Adrenal gland (tissue), 12 donors: ENCODE data around the gene PRPS1. TPM values are rescaled to one million over a fixed set of nuclear protein-coding genes. Genes with fewer than 3 reads are reported as not detected.
"Not testable (repeated sequence)": the region's sequence is repeated elsewhere in the genome, so short reads cannot be mapped to it uniquely, and the experiment has no call there.

Source experiments
- DNase-seq, 7 donors: peaks; one replicate each; pipeline ENCODE4 v3.0.0-alpha.2; 2019 to 2020
- H3K27ac ChIP-seq, 5 donors: fragments of 200-600 bp; sonication (generic) in 4 of 5; 1 replicate in 3 of 5; 2 replicates in 2 of 5; pipeline versions ENCODE4 v1.5.1 to v1.8.0; 2016 to 2020; ENCODE audit warnings: mild to moderate bottlenecking in 1 of 5
- H3K27me3 ChIP-seq: fragments of 200-600 bp; 2 replicates; pipeline ENCODE4 v1.8.0; 2021
- H3K36me3 ChIP-seq, 2 donors: fragments of 200-600 bp; replicated peaks in 1 of 2; 1 replicate in 1 of 2; 2 replicates in 1 of 2; pipeline versions ENCODE4 v1.5.1 to v1.8.0; 2018 to 2022
- H3K4me1 ChIP-seq, 2 donors: fragments of 200-600 bp; replicated peaks in 1 of 2; 1 replicate in 1 of 2; 2 replicates in 1 of 2; pipeline versions ENCODE4 v1.5.1 to v1.8.0; 2018 to 2021
- H3K4me3 ChIP-seq, 4 donors: fragments of 200-600 bp; sonication (generic) in 3 of 4; one replicate each; pipeline ENCODE4 v1.5.1; 2016 to 2018
- H3K9me3 ChIP-seq, 3 donors: fragments of 200-600 bp; sonication (generic) in 1 of 3; replicated peaks in 1 of 3; 1 replicate in 2 of 3; 2 replicates in 1 of 3; pipeline versions ENCODE4 v1.5.1 to v1.8.0; 2016 to 2021
- CTCF ChIP-seq, 6 experiments: fragments of 450-650 bp in 4 of 6; fragments of 200-600 bp in 2 of 6; sonication (generic) in 1 of 6; IDR thresholded peaks; 1 replicate in 5 of 6; 2 replicates in 1 of 6; pipeline versions ENCODE4 v1.5.1 to v1.8.0; 2016 to 2021; ENCODE audit warnings: antibody characterized with exemption in 6 of 6, mild to moderate bottlenecking in 2 of 6, moderate library complexity in 1 of 6
- POLR2A ChIP-seq, 2 donors: fragments of 450-650 bp; IDR thresholded peaks; one replicate each; pipeline ENCODE4 v1.6.1; 2017; ENCODE audit warnings: antibody characterized with exemption in 2 of 2, mild to moderate bottlenecking in 2 of 2, moderate library complexity in 1 of 2
- WGBS, 4 donors: extraction: QIAGEN DNeasy Blood & Tissue Kit in 2 of 4; methylation state at CpG; one replicate each; pipeline versions ENCODE4 v1.1.5 to v1.1.7; 2013 to 2017; 5-methylcytosine and 5-hydroxymethylcytosine counted together
- intact Hi-C, 2 donors: fragments of 100-400 bp; cut with DNase I; formaldehyde crosslinking; loops; one replicate each; pipeline versions ENCODE4 v1.14.1 to v1.15.0; 2022 to 2023
- polyA plus RNA-seq, 3 donors: library from polyadenylated mRNA; stranded (reverse); fragments of 200-250 nt in 2 of 3; fragments of 350-450 nt in 1 of 3; fragmentation: Illumina TruSeq in 1 of 3; extraction: RNeasy Lipid Tissue Mini Kit (QIAGEN cat#74804) in 1 of 3; gene quantifications; one replicate each; pipeline ENCODE4 v1.2.3, GENCODE V29; 2013 to 2014
- total RNA-seq, 9 donors: library from RNA; depleted of rRNA in 4 of 9; stranded (reverse); fragments of >200 nt in 4 of 9; fragments of 120-200 nt in 1 of 9; fragmentation: NEBNext Ultra II Directional in 1 of 9; extraction: Animal tissue kit (Norgen Biotek cat#: 25700) in 1 of 9; gene quantifications; one replicate each; pipeline versions ENCODE4 v1.1.0 to v1.2.4, GENCODE V29; 2013 to 2023
- donor health status: healthy with polysubstance abuse.
- donor health status: Bipolar disorder and iron deficiency.
- donor health status: DM: yes; HTN: yes; CAD: no.
- donor health status: DM: no; HTN: no; CAD: no.
- donor health status: DM: no; HTN: no; CAD: no.
- donor health status: DM: yes; HTN: yes; CAD: no.

The PRPS1 gene
- total and polyA plus RNA-seq, 12 donors: 8.9 to 78.3 (median 33.3) TPM

DNA sequence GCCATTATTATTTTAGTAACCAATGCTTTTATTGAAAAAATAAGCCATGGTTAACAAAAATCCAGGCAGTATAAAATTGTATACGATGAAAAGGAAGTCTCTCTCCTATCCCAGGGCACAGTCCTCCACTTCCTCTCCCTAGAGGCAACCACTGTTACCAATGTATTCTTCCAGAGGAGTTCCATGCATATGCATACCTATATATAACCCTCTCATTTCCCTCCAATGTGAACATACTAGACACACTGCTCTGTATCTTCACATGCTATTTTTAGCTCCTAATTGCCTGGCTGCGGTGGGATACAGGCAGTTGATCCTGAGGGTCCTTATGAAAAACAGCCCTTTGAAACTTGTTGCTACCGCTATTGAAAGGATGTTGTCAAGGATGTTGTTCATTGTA, 33.8 kb downstream of the PRPS1 start:
- Histone ChIP-seq H3K9me3 (no peaks in the 10 kb centered on the region), H3K4me3 (no peak overlapping the region), H3K4me1 (no peaks in the 10 kb centered on the region), H3K27ac (no peak overlapping the region), H3K27me3 (peaks cover 10% of the 10 kb centered on the region), H3K36me3 (no peaks in the 10 kb centered on the region)
- intact Hi-C loops: loop anchor here (10.0 kb wide), 2 partner anchors 113 to 233 kb away; partner anchors contain the start of genes NCBP2L (in 1 of the 2) and TSC22D3 (in 1 of the 2)
- DNase-seq: no peak
- TF ChIP-seq CTCF (IDR thresholded peaks at IDR 0.05) (no peak), POLR2A (IDR thresholded peaks at IDR 0.05) (no peak)
- WGBS, 4 donors: 54 to 64% (median 58%) methylated on average over 3 of the region's 3 CpGs

DNA sequence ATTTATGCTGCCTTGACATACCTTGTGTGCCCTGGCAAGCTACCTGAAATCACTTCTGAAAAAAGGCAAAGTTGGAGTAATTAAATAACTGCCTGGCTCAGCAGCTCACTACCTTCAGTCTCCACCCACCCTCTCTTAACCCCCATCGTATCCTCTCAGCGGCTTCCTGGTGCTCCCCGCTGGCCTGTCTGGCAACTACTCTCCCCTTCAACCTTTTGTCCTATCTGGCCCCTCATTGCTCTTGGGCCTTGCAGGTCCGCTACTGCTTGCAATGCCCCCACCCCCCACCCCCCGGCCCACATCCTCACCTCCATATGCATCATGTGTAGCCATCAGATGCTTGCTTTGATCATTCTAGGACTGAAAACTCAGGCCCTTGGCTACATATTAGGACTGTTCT, 34.5 kb downstream of the PRPS1 start:
- DNase-seq: no peak
- no peaks in the 10 kb centered on the region for H3K36me3 ChIP-seq
- H3K4me1 ChIP-seq: no peaks in the 10 kb centered on the region
- no peaks in the 10 kb centered on the region for H3K9me3 ChIP-seq
- peaks cover 10% of the 10 kb centered on the region for H3K27me3 ChIP-seq
- 69 to 92% (median 75%) methylated on average over 5 of the region's 5 CpGs for WGBS, 4 donors
- intact Hi-C loops: loop anchor here (10.0 kb wide), 2 partner anchors 112 to 232 kb away; partner anchors contain the start of genes NCBP2L (in 1 of the 2) and TSC22D3 (in 1 of the 2)
- TF ChIP-seq CTCF (IDR thresholded peaks at IDR 0.05): no peak
- no peak for TF ChIP-seq POLR2A (IDR thresholded peaks at IDR 0.05)
- H3K27ac ChIP-seq: no peak overlapping the region
- H3K4me3 ChIP-seq: no peak overlapping the region

- intact Hi-C loops: loop anchor here (10.0 kb wide), 2 partner anchors 108 to 228 kb away; partner anchors contain the start of genes NCBP2L (in 1 of the 2) and TSC22D3 (in 1 of the 2)
- Histone ChIP-seq H3K27me3 (peaks cover 6% of the 10 kb centered on the region), H3K9me3 (no peaks in the 10 kb centered on the region), H3K27ac (no peak overlapping the region), H3K4me1 (no peaks in the 10 kb centered on the region), H3K4me3 (no peak overlapping the region), H3K36me3 (no peaks in the 10 kb centered on the region)
- TF ChIP-seq POLR2A (IDR thresholded peaks at IDR 0.05) (no peak), CTCF (IDR thresholded peaks at IDR 0.05) (no peak)
- no peak for DNase-seq
- 85 to 100% (median 90%) methylated on average over 1 of the region's 1 CpG for WGBS, 4 donors
Observed at GRCh38 chrX:107666931-107667330, 38.6 kb downstream of the PRPS1 start.

GRCh38 chrX:107667426-107667825, 39.1 kb downstream of the PRPS1 start:
- Histone ChIP-seq H3K27me3 (peaks cover under 1% of the 10 kb centered on the region), H3K36me3 (no peaks in the 10 kb centered on the region), H3K4me3 (no peak overlapping the region), H3K27ac (no peak overlapping the region), H3K9me3 (no peaks in the 10 kb centered on the region), H3K4me1 (no peaks in the 10 kb centered on the region)
- no peak for DNase-seq
- intact Hi-C loops: loop anchor here (10.0 kb wide), 2 partner anchors 107 to 227 kb away; partner anchors contain the start of genes NCBP2L (in 1 of the 2) and TSC22D3 (in 1 of the 2)
- no peak for TF ChIP-seq POLR2A (IDR thresholded peaks at IDR 0.05)
- no peak for TF ChIP-seq CTCF (IDR thresholded peaks at IDR 0.05)
- 68 to 93% (median 86%) methylated on average over 1 of the region's 1 CpG for WGBS, 4 donors

DNA sequence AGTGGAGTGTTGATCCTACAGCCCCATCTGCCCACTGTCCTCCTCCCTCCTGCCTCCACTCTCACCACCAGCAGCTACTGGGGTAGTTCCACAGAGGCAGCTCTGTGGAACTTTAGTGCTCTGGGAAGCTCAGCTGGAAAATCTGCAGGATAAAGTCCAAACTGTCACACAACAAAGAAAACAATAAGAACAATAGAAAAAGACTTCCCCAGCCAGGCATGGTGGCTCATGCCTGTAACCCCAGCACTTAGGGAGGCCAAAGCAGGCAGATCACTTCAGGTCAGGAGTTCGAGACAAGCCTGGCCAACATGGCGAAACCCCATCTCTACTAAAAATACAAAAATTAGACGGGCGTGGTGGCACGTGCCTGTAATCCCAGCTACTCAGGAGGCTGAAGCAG, 40.4 kb downstream of the PRPS1 start:
- not testable (repeated sequence) for H3K27me3 ChIP-seq, H3K4me1 ChIP-seq, H3K36me3 ChIP-seq, DNase-seq, H3K9me3 ChIP-seq, H3K4me3 ChIP-seq, H3K27ac ChIP-seq
- intact Hi-C loops: loop anchor here (10.0 kb wide), 2 partner anchors 106 to 226 kb away; partner anchors contain the start of genes NCBP2L (in 1 of the 2) and TSC22D3 (in 1 of the 2)
- WGBS, 4 donors: 79 to 93% (median 87%) methylated on average over 5 of the region's 5 CpGs
